ENCODE results near the gene FCGR1A.
"Not testable (repeated sequence)": the region's sequence is repeated elsewhere in the genome, so short reads cannot be mapped to it uniquely, and the experiment has no call there.

GRCh38 chr1:149787688-149788451 is 5.4 kb downstream of the FCGR1A start:
- not testable (repeated sequence) for TF ChIP-seq POLR2AphosphoS5 (IDR thresholded peaks at IDR 0.05; ENCODE audit: borderline replicate concordance, low read depth, low read length); FOXP2 (optimal IDR thresholded peaks at IDR 0.05; ENCODE audit: control extremely low read depth, extremely low read length, insufficient read depth)
